Measurements from ENCODE around the gene CEND1. TPM values are rescaled to one million over a fixed set of nuclear protein-coding genes. Genes with fewer than 3 reads are reported as not detected.

Gene CEND1
- total RNA-seq, 4 donors from 2014 or later = 0.44 to 0.45 TPM; not detected in 2

DNA sequence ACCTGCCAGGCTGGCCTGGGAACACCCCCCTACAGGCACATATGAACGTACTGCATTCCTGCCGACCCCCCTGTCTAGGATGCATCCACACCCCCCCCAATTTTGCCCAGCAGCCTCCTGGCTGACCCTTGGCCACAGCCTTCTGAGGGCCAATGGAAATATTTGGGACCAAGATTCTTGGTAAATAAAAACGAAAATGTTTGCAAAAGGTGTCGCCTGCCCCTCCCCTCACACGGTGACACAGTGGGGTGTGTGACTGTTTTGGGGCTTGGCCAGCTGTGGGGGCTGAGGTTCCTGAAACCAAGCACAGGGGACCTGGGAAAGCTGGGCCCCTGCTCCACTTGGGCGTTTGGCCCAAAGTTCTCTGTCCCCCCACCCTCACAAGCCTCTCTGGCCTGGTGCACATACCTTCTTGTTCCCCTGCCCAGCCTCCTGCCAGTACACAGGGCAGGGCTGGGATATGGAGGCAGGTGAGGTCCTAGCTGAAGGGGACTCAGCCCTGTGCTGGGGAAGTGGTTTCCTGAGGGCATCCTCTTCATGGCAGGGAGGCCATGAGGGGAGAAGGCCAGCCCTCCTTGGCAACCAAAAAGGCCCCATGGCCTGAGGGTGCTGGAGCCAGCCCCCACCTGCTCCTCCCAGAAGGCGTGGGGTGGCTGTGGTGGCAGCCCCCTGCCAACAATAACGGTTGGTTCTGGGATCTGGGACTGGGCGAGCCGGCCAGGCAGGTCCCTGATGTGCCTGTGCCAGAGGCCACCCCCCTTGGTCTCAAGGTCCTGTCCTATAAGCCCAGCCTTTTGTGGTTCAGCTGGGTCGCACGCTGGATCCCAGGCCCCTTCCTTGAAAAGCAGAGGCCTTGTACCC is 35.7 kb upstream of the CEND1 start:
- intact Hi-C loops (cut with DNase I) = loop anchor here (10.0 kb wide), 1 partner anchor 89 kb away; the partner anchor contains the start of gene CHID1
- H3K9me3 ChIP-seq = no peaks in the 10 kb centered on the region
- no peaks in the 10 kb centered on the region for H3K27me3 ChIP-seq
- no peak overlapping the region for H3K4me3 ChIP-seq (replicated peaks in 1 of 3)
- no peak overlapping the region for H3K27ac ChIP-seq
- peaks cover 48 to 58% of the 10 kb centered on the region in 2 donors for H3K4me1 ChIP-seq
- WGBS, 2 donors = 80 to 87% methylated on average over 8 to 10 of the region's 12 CpGs
- H3K36me3 ChIP-seq = peaks cover 28 to 36% of the 10 kb centered on the region in 2 donors
- TF ChIP-seq, protein P1, sequence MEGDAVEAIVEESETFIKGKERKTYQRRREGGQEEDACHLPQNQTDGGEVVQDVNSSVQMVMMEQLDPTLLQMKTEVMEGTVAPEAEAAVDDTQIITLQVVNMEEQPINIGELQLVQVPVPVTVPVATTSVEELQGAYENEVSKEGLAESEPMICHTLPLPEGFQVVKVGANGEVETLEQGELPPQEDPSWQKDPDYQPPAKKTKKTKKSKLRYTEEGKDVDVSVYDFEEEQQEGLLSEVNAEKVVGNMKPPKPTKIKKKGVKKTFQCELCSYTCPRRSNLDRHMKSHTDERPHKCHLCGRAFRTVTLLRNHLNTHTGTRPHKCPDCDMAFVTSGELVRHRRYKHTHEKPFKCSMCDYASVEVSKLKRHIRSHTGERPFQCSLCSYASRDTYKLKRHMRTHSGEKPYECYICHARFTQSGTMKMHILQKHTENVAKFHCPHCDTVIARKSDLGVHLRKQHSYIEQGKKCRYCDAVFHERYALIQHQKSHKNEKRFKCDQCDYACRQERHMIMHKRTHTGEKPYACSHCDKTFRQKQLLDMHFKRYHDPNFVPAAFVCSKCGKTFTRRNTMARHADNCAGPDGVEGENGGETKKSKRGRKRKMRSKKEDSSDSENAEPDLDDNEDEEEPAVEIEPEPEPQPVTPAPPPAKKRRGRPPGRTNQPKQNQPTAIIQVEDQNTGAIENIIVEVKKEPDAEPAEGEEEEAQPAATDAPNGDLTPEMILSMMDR (IDR thresholded peaks at IDR 0.05) = no peak
- TF ChIP-seq POLR2A (IDR thresholded peaks at IDR 0.05) = no peak
- no peak for DNase-seq

DNA sequence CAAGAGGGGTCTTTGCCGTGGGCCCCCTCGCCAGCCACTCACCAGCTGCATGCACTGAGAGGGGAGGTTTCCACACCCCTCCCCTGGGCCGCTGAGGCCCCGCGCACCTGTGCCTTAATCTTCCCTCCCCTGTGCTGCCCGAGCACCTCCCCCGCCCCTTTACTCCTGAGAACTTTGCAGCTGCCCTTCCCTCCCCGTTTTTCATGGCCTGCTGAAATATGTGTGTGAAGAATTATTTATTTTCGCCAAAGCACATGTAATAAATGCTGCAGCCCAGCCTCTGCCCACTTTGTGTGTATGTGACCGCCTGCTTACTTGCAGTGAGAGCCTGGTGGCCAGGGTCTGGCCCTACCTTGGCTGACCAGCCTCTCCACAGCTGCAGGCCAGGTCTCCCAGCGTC is 35.1 kb upstream of the CEND1 start:
- Histone ChIP-seq H3K4me3 (replicated peaks in 1 of 3) (no peak overlapping the region), H3K27ac (no peak overlapping the region), H3K36me3 (peaks cover 28 to 36% of the 10 kb centered on the region in 2 donors), H3K27me3 (no peaks in the 10 kb centered on the region), H3K4me1 (peaks cover 46 to 53% of the 10 kb centered on the region in 2 donors), H3K9me3 (no peaks in the 10 kb centered on the region)
- no peak for DNase-seq
- intact Hi-C loops (cut with DNase I) = loop anchor here (10.0 kb wide), 1 partner anchor 90 kb away; the partner anchor contains the start of gene CHID1
- WGBS, 2 donors = 89 to 92% methylated on average over 10 to 11 of the region's 11 CpGs
- TF ChIP-seq, protein P1 (IDR thresholded peaks at IDR 0.05) = no peak
- no peak for TF ChIP-seq POLR2A (IDR thresholded peaks at IDR 0.05)

DNA sequence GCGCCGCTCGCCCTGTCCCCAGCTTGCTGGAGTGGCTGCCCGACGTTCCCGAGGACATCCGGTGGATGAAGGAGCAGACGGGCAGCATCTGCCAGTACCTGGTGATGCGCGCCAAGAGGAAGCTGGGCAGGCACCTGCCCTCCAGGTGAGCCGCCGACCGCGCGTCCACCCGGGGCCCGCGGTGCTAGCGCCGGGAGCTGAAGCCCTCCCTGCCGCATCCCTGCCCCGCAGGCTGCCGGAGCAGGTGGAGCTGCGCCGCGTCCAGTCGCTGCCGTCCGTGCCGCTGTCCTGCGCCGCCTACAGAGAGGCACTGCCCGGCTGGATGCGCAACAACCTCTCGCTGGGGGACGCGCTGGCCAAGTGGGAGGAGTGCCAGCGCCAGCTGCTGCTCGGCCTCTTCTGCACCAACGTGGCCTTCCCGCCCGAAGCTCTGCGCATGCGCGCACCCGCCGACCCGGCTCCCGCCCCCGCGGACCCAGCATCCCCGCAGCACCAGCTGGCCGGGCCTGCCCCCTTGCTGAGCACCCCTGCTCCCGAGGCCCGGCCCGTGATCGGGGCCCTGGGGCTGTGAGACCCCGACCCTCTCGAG is 34.5 kb upstream of the CEND1 start:
- WGBS, 2 donors = 88 to 89% methylated on average over 31 to 36 of the region's 59 CpGs
- H3K4me1 ChIP-seq = peaks cover 41 to 48% of the 10 kb centered on the region in 2 donors
- intact Hi-C loops (cut with DNase I) = loop anchor here (10.0 kb wide), 1 partner anchor 90 kb away; the partner anchor contains the start of gene CHID1
- H3K36me3 ChIP-seq = peaks cover 28 to 36% of the 10 kb centered on the region in 2 donors
- no peak for TF ChIP-seq POLR2A (IDR thresholded peaks at IDR 0.05)
- TF ChIP-seq, protein P1 (IDR thresholded peaks at IDR 0.05) = no peak
- no peak overlapping the region for H3K27ac ChIP-seq
- no peak overlapping the region for H3K4me3 ChIP-seq (replicated peaks in 1 of 3)
- no peaks in the 10 kb centered on the region for H3K9me3 ChIP-seq
- H3K27me3 ChIP-seq = no peaks in the 10 kb centered on the region
- no peak for DNase-seq

DNA sequence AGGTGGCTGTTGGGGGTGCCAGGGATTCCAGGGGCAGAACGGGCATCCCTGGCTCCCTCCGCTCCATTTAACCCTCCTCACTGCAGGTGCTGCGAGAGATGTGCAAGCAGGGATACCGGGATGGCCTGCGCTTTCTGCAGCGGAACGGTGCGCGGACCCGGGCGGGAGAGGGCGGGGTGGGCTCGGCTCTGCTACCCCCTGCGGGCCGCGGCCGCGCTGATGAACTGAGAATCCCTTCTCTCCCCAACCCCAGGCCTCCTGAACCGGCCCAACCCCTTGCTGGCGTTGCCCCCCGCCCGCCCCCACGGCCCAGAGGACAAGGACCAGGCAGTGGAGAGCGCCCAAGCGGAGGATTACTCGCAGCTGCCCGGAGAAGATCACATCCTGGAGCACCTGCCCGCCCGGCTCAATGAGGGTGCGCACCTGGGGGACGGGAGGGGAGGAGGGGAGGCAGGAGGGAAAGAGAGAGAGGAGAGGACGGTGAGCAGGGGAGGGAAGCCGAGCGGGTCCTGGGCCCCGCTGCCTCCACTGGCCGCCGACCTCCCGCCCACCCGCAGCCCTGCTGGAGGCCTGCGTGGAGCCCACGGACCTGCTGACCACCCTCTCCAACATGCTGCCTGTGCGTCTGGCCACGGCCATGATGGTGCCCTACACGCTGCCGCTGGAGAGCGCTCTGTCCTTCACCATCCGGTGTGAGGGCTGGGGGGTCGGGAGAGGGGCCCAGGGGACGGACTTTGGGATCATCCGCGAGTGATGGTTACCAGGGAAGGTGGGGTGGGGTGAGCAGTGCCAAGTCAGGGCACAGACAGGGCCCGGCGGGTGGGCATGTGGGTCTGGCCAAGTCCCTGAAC is 33.8 kb upstream of the CEND1 start:
- 87 to 94% methylated on average over 15 to 37 of the region's 53 CpGs for WGBS, 2 donors
- TF ChIP-seq, protein P1 (IDR thresholded peaks at IDR 0.05) = no peak
- no peak for TF ChIP-seq POLR2A (IDR thresholded peaks at IDR 0.05)
- Histone ChIP-seq H3K36me3 (peaks cover 28 to 36% of the 10 kb centered on the region in 2 donors), H3K4me1 (peaks cover 36 to 44% of the 10 kb centered on the region in 2 donors), H3K4me3 (replicated peaks in 1 of 3) (no peak overlapping the region), H3K9me3 (no peaks in the 10 kb centered on the region), H3K27me3 (no peaks in the 10 kb centered on the region), H3K27ac (no peak overlapping the region)
- intact Hi-C loops (cut with DNase I) = loop anchor here (10.0 kb wide), 1 partner anchor 91 kb away; the partner anchor contains the start of gene CHID1
- DNase-seq = no peak

All from thyroid gland (tissue), 4 donors.